GM21737 (cell line): ENCODE data around the gene COL13A1.

ENCODE experiments used
- ATAC-seq: cut with Tn5 transposase; IDR thresholded peaks from one replicate; pipeline ENCODE4 v1.9.1; 2021; ENCODE audit warnings: mild to moderate bottlenecking, moderate library complexity; ENCODE audit not compliant: unreplicated experiment

COL13A1 gene

GRCh38 chr10:69818676-69819239 lies 17.1 kb downstream of the COL13A1 start:
- ATAC-seq: no peak

GRCh38 chr10:69819716-69820506 lies 18.2 kb downstream of the COL13A1 start:
- no peak for ATAC-seq

DNA sequence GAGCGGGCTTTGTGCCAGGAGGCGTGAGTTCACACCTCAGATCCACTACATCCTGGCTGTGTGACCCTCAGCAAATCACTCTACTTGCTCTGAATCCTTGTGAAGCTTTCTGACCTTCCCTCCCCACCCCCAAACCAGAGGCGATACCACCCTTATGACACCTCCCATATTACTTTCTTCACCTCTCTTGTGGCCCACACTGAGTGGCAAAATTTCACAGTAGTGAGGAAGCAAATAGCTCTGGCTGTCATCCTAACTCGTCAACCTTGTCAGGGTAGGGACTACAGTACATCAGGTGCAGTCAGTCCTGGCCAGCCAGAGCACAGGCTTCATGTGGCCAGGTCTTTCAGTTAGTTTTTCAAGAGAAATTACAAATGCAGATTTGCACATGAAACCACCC lies 19.1 kb downstream of the COL13A1 start:
- ATAC-seq: no peak

DNA sequence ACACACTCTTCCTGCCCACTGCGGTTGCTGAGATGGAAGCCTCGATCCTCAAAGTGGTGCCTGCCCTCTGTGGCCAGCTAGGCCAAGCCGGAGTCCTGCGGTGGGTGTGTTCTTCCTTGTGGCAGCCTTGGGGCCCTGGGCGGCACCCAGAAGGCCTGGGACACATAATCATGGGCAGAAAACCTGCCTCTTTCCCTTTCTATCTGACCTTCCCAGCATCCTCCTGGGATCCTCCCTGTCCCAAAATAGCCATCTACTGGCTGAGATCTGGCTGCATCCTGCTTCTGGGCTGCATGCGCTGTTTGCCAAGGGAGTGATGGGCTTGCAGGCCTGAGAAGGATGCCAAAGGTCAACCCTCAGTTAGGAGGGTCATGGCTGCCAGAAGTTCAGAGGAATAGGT lies 23.9 kb downstream of the COL13A1 start:
- no peak for ATAC-seq

GRCh38 chr10:69826094-69826493 lies 24.4 kb downstream of the COL13A1 start:
- ATAC-seq: no peak

GRCh38 chr10:69826789-69827554 lies 25.3 kb downstream of the COL13A1 start:
- no peak for ATAC-seq

DNA sequence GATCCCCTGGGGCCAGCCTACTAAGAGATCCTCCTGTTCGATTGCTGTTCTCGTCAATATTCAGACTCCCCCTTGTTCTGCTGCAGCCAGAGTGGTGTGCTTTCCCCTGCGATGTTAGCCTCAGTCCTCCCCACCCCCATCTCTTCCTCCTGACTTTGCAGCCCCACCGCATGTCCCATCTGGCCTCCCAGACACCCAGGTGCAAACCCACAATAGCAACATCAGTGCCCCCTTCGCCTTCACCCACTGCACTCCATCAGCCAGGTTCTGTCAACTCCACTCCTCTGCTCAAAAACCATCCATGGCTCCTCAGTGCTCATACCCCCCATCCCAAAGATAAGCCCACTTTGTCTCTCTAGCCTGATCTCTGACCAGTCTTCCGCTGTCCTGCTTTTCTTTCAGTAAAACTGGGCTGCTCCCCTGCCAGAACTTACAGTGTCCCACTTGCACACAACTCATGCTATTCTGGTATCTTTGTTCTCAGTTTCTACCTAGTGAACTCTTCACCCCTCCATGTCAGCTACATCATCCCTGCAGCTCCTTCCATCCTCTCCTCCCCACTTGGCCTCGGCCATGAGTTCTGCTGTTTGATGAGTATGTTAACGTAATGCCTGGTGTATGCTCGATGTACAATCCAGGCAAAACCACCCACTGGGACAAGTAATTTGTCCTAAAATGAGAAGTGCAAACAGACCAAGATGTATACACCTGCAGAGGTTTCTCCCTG lies 26.6 kb downstream of the COL13A1 start:
- no peak for ATAC-seq

DNA sequence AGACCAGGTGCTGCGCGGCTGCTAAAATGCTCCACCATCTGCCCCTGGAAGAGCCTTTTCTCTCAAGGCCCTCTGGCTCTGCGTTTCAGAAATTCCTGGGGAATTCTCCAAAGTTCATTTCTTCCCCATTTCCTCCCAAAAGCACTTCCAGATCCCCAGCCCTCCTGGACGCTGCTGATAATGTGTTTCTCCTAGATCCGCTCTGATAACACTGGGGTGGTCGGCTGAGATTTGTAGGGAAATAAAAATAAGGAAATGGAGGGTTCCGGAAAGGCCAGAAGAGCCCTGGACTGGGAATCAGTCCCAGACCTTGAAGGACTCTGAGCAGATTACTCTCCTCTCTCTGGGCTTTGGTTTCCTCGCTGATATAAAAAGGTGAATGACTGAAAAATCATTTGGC lies 28.1 kb downstream of the COL13A1 start:
- no peak for ATAC-seq

- ATAC-seq: no peak
These were observed 29.6 kb downstream of the COL13A1 start for GRCh38 chr10:69831231-69831855.

- ATAC-seq: no peak
These were observed 33.5 kb downstream of the COL13A1 start for GRCh38 chr10:69835233-69835632.

DNA sequence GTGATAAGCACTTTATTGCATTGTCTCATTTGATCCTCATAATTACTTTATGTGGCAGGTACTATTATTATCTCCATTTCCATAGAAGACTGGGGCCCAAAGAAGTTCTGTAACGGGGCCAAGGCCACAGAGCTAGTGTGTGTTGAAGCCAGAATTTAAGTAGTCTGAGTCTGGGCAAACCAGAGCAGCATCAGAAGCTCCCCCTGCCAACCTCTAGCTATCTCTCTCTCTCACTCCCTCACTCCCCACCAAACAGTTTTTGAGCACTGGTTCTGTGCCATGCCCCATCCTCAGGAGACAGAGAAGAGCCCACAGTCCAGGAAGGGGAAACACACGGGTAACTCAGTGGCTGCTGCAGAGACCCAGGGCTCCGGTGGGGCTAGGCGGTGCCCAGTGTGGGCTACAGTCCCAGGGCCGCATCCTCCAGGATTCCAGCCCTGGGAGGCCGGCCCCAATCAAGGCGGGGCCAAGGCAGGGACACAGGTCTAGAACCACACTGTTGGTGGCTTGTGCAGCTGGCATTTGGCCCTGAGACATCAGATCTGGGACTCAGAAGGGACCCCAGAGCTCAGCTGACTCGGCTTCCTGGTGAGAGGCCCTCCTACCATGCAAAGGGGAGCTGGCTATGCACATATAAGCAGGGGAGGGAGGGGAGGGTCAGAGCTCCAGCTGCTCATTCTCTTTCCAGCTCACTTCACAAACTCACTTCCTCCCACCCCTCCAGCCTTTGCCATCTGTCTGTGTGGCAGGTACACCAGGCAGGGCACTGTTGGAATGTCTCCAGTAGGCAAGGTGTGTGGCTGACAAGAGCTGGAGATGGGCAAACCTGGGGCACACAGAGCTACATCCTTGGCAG lies 34.4 kb downstream of the COL13A1 start:
- ATAC-seq: no peak

- no peak for ATAC-seq
These were observed 35.0 kb downstream of the COL13A1 start for GRCh38 chr10:69836731-69837030.

- ATAC-seq: no peak
These were observed 35.6 kb downstream of the COL13A1 start for GRCh38 chr10:69837261-69837660.

DNA sequence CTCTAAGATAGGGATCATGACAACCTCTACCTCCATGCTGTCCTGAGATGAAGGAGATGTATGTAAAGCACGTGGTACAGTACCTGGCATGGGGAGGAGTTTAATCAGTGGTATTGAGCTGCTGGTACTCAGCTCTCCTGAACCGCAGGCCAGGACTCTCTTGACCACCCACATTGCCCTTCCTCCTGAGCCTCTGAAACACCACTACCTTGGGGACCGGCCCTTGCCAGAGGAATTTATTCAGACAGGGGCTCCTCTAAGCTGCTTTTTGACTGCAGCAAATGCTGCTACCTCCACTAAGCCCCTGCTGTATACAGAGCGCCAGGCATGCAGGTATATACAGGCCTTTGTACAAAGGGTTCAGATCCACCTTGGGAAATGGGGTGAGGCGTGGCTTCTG lies 36.7 kb downstream of the COL13A1 start:
- no peak for ATAC-seq

GRCh38 chr10:69838853-69839252 lies 37.1 kb downstream of the COL13A1 start:
- no peak for ATAC-seq

DNA sequence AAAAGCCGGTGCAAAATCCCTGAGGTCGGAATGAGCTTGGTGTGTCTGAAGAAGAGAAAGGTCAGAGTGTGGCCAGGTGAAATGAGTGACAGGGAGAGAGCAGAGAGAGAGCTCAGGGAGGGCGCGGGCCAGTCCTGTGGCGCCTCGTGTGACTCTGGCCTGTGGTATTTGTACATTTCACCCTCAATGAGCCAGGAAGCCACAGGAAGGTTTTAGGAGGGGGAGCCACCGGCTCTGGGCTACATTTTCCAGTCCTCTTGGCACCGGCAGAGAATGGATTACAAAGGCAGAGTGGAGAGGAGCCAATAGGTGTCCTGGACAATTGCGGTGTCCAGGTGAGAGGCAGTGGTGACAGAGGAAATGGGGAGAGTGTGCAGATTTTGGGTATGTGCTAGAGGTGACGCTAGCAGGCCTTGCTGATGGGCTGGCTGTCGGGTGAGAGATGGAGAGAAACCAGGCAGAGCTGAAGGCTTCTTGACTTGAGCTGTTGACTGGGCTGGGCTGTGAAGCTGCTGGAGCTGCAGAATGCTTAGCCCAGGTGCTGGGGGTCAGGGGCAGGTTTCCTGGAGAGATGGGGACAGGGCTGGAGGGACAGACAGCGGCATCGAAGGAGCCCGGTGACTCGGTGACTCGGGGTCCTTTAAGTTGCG lies 38.1 kb downstream of the COL13A1 start:
- ATAC-seq: no peak

DNA sequence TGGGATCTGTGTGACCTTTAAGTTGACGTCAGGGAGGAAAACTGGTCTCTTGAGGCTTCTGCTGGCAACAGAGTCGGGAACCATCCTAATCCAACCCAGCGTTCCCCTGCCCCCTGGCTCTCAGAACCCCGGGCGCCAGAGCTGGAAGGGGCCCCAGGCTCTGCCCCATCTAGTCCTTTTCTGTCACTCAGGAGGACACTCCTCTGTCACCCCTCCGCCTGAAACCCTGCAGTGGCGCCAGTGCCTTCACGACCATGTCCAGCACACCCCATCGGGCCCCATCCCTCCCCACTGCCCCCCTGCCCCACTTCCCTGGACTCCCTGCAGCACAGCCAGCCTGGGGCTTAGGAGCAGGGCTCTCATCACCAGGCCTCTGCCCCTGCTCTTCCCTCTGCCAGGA lies 39.1 kb downstream of the COL13A1 start:
- no peak for ATAC-seq

GRCh38 chr10:69842020-69842419 lies 40.3 kb downstream of the COL13A1 start:
- no peak for ATAC-seq

GRCh38 chr10:69842882-69843281 lies 41.2 kb downstream of the COL13A1 start:
- ATAC-seq: no peak

- ATAC-seq: no peak
These were observed 42.2 kb downstream of the COL13A1 start for GRCh38 chr10:69843923-69844322.
